Body of pancreas (tissue), 4 donors: Measurements from ENCODE around the gene SOX13. TPM values are rescaled to one million over a fixed set of nuclear protein-coding genes. Genes with fewer than 3 reads are reported as not detected.
A peak's percentile ranks its signal among the peaks of the same experiment; 100 is the strongest.

Experiments used
- ATAC-seq: fragments of 150-250 bp; one replicate; pipeline ENCODE4 v1.9.1; 2016
- DNase-seq, 4 donors: peaks; one replicate each; pipeline ENCODE4 v3.0.0-alpha.2; 2019
- H3K27ac ChIP-seq, 4 donors: fragments of 200-600 bp; sonication (generic); 1 replicate in 3 of 4; 2 replicates in 1 of 4; pipeline versions ENCODE4 v1.5.1 to v1.6.1; 2016 to 2019; ENCODE audit warnings: mild to moderate bottlenecking in 1 of 4, mixed read lengths in 1 of 4, moderate library complexity in 1 of 4
- H3K27me3 ChIP-seq, 2 donors: fragments of 200-600 bp; sonication (generic); one replicate each; pipeline ENCODE4 v1.6.0; 2016; ENCODE audit warnings: mild to moderate bottlenecking in 1 of 2
- H3K36me3 ChIP-seq, 2 donors: fragments of 200-600 bp; sonication (generic); replicated peaks in 1 of 2; 2 replicates each; pipeline ENCODE4 v1.5.1; 2016; ENCODE audit warnings: low read depth in 2 of 2; ENCODE audit not compliant: insufficient read depth in 1 of 2
- H3K4me1 ChIP-seq: fragments of 200-600 bp; sonication (generic); one replicate; pipeline ENCODE4 v1.6.0; 2016
- H3K4me3 ChIP-seq, 2 donors: fragments of 200-600 bp; sonication (generic); 1 replicate in 1 of 2; 2 replicates in 1 of 2; pipeline ENCODE4 v1.5.1; 2016 to 2019
- H3K9me3 ChIP-seq, 3 donors: fragments of 200-600 bp; sonication (generic); 1 replicate in 2 of 3; 2 replicates in 1 of 3; pipeline ENCODE4 v1.5.1; 2016
- CTCF ChIP-seq, 7 experiments: fragments of 450-650 bp in 4 of 7; fragments of 200-600 bp in 3 of 7; sonication (generic) in 3 of 7; IDR thresholded peaks; one replicate each; pipeline ENCODE4 v1.5.1; 2016 to 2019; ENCODE audit warnings: antibody characterized with exemption in 7 of 7
- POLR2A ChIP-seq, 3 donors: fragments of 450-650 bp; IDR thresholded peaks; one replicate each; pipeline ENCODE4 v1.6.1; 2016; ENCODE audit warnings: antibody characterized with exemption in 3 of 3, mild to moderate bottlenecking in 2 of 3
- WGBS, 2 donors: methylation state at CpG; one replicate each; pipeline ENCODE4 v1.1.5; 2017; 5-methylcytosine and 5-hydroxymethylcytosine counted together
- intact Hi-C: fragments of 100-400 bp; cut with DNase I; formaldehyde crosslinking; loops from one replicate; pipeline ENCODE4 v1.15.1; 2023
- total RNA-seq, 2 donors: library from RNA; depleted of rRNA; stranded (reverse); fragments of >200 nt; gene quantifications; one replicate each; pipeline ENCODE4 v1.1.0, GENCODE V29; 2016

SOX13 gene
- total RNA-seq, 2 donors from 2014 or later: 29.6 to 37.2 TPM

- 75 to 90% methylated on average over 4 of the region's 4 CpGs for WGBS, 2 donors
- no peaks in the 10 kb centered on the region for H3K4me1 ChIP-seq
These were observed 42.2 kb downstream of the SOX13 start for GRCh38 chr1:204115116-204115515.

GRCh38 chr1:204116539-204116938, 43.6 kb downstream of the SOX13 start:
- peaks cover 0 to 6% of the 10 kb centered on the region in 2 donors for H3K36me3 ChIP-seq
- DNase-seq (no peak), ATAC-seq (no peak)
- H3K27ac ChIP-seq: no peak overlapping the region
- TF ChIP-seq POLR2A (IDR thresholded peaks at IDR 0.05) (no peak), CTCF (IDR thresholded peaks at IDR 0.05) (no peak)
- no peaks in the 10 kb centered on the region for H3K4me1 ChIP-seq
- intact Hi-C loops: no loop called here
- H3K4me3 ChIP-seq: no peak overlapping the region
- H3K9me3 ChIP-seq: no peaks in the 10 kb centered on the region
- WGBS, 2 donors: 89 to 91% methylated on average over 4 of the region's 4 CpGs
- H3K27me3 ChIP-seq: no peaks in the 10 kb centered on the region

More at GRCh38 chr1:204115116-204115515, 42.2 kb downstream of the SOX13 start:
- ATAC-seq (no peak), DNase-seq (no peak)
- intact Hi-C loops: no loop called here
- Histone ChIP-seq H3K9me3 (no peaks in the 10 kb centered on the region), H3K27me3 (no peaks in the 10 kb centered on the region), H3K36me3 (peaks cover 0 to 6% of the 10 kb centered on the region in 2 donors), H3K4me3 (no peak overlapping the region), H3K27ac (no peak overlapping the region)
- TF ChIP-seq CTCF (IDR thresholded peaks at IDR 0.05) (no peak), POLR2A (IDR thresholded peaks at IDR 0.05) (no peak)

- Histone ChIP-seq H3K36me3 (peaks cover 0 to 18% of the 10 kb centered on the region in 2 donors), H3K9me3 (no peaks in the 10 kb centered on the region), H3K27me3 (no peaks in the 10 kb centered on the region), H3K4me1 (peaks cover 3% of the 10 kb centered on the region), H3K27ac (no peak overlapping the region), H3K4me3 (no peak overlapping the region)
- no peak for DNase-seq
- intact Hi-C loops: loop anchor here (5.0 kb wide), 1 partner anchor 245 kb away; no protein-coding TSS in a partner anchor
- 85 to 87% methylated on average over 11 of the region's 17 CpGs for WGBS, 2 donors
- ATAC-seq: no peak
- no peak for TF ChIP-seq CTCF (IDR thresholded peaks at IDR 0.05)
- no peak for TF ChIP-seq POLR2A (IDR thresholded peaks at IDR 0.05)
These were observed 49.1 kb downstream of the SOX13 start for GRCh38 chr1:204121840-204122555.

GRCh38 chr1:204123376-204123775, 50.5 kb downstream of the SOX13 start:
- H3K36me3 ChIP-seq: peaks cover 0 to 17% of the 10 kb centered on the region in 2 donors
- 57 to 77% methylated on average over 4 to 9 of the region's 9 CpGs for WGBS, 2 donors
- no peak overlapping the region for H3K27ac ChIP-seq
- H3K27me3 ChIP-seq: no peaks in the 10 kb centered on the region
- DNase-seq (peak in 1 of 4 donors; percentile 35), ATAC-seq (no peak)
- no peaks in the 10 kb centered on the region for H3K9me3 ChIP-seq
- intact Hi-C loops: loop anchor here (5.0 kb wide), 1 partner anchor 246 kb away; no protein-coding TSS in a partner anchor
- TF ChIP-seq CTCF (IDR thresholded peaks at IDR 0.05): peak; percentile 17 to 45 (median 20)
- no peak for TF ChIP-seq POLR2A (IDR thresholded peaks at IDR 0.05)
- H3K4me3 ChIP-seq: no peak overlapping the region
- peaks cover 14% of the 10 kb centered on the region for H3K4me1 ChIP-seq
